ENCODE data around the gene PACSIN3. TPM values are rescaled to one million over a fixed set of nuclear protein-coding genes. Genes with fewer than 3 reads are reported as not detected.
"Not testable (repeated sequence)": the region's sequence is repeated elsewhere in the genome, so short reads cannot be mapped to it uniquely, and the experiment has no call there.

PACSIN3 gene
- total RNA-seq, 1 donor from 2014 or later: 127 TPM

- H3K36me3 ChIP-seq (ENCODE audit: control insufficient read depth in 3 of 3, insufficient read depth in 3 of 3, low read length in 3 of 3): no peaks in the 10 kb centered on the region
- no peaks in the 10 kb centered on the region for H3K9me3 ChIP-seq (ENCODE audit: control insufficient read depth in 3 of 3, low read length in 3 of 3)
- no peak overlapping the region for H3K4me3 ChIP-seq (ENCODE audit: low read length in 3 of 3)
- no peaks in the 10 kb centered on the region for H3K4me1 ChIP-seq (ENCODE audit: control insufficient read depth in 3 of 3, insufficient read depth in 3 of 3, low read length in 3 of 3)
- no peak overlapping the region for H3K9ac ChIP-seq (ENCODE audit: low read depth in 1 of 3, low read length in 3 of 3)
- H3K27me3 ChIP-seq (ENCODE audit: control insufficient read depth in 3 of 3, insufficient read depth in 3 of 3, low read length in 3 of 3): no peaks in the 10 kb centered on the region
- no peak overlapping the region for H3K27ac ChIP-seq (ENCODE audit: low read depth, low read length)
Observed at GRCh38 chr11:47201015-47201414, 14.8 kb upstream of the PACSIN3 start.

- not testable (repeated sequence) for H3K27ac ChIP-seq (ENCODE audit: low read depth, low read length); H3K4me1 ChIP-seq (ENCODE audit: control insufficient read depth in 3 of 3, insufficient read depth in 3 of 3, low read length in 3 of 3); H3K36me3 ChIP-seq (ENCODE audit: control insufficient read depth in 3 of 3, insufficient read depth in 3 of 3, low read length in 3 of 3); H3K9ac ChIP-seq (ENCODE audit: low read depth in 1 of 3, low read length in 3 of 3); H3K4me3 ChIP-seq (ENCODE audit: low read length in 3 of 3); H3K9me3 ChIP-seq (ENCODE audit: control insufficient read depth in 3 of 3, low read length in 3 of 3); H3K27me3 ChIP-seq (ENCODE audit: control insufficient read depth in 3 of 3, insufficient read depth in 3 of 3, low read length in 3 of 3)
Observed at GRCh38 chr11:47198161-47198560, 11.9 kb upstream of the PACSIN3 start.

DNA sequence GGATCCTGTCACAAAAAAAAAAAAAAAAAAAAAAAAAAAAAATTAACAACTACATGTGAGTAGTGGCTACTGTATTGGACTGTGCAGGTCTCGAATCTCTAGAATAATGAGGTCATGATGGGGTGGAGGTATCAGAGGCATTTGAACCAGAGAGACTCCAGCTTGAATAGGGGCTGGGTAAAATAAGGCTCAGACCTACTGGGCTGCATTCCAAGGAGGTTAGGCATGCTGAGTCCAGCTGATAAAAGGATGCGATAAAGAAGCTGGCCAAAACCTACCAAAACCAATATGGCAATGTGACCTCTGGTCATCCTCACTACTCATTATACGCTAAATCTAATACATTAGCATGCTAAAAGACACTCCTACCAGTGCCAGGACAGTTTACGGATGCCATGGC lies 5.9 kb upstream of the PACSIN3 start:
- Histone ChIP-seq H3K36me3 (ENCODE audit: control insufficient read depth in 3 of 3, insufficient read depth in 3 of 3, low read length in 3 of 3) (no peaks in the 10 kb centered on the region), H3K27ac (ENCODE audit: low read depth, low read length) (no peak overlapping the region), H3K4me3 (ENCODE audit: low read length in 3 of 3) (no peak overlapping the region), H3K27me3 (ENCODE audit: control insufficient read depth in 3 of 3, insufficient read depth in 3 of 3, low read length in 3 of 3) (no peaks in the 10 kb centered on the region), H3K9me3 (ENCODE audit: control insufficient read depth in 3 of 3, low read length in 3 of 3) (no peaks in the 10 kb centered on the region), H3K9ac (ENCODE audit: low read depth in 1 of 3, low read length in 3 of 3) (no peak overlapping the region), H3K4me1 (ENCODE audit: control insufficient read depth in 3 of 3, insufficient read depth in 3 of 3, low read length in 3 of 3) (peaks cover 18 to 26% (median 24%) of the 10 kb centered on the region in 3 donors)

GRCh38 chr11:47191137-47191536 lies 4.9 kb upstream of the PACSIN3 start:
- H3K4me3 ChIP-seq (ENCODE audit: low read length in 3 of 3); H3K27me3 ChIP-seq (ENCODE audit: control insufficient read depth in 3 of 3, insufficient read depth in 3 of 3, low read length in 3 of 3); H3K27ac ChIP-seq (ENCODE audit: low read depth, low read length); H3K36me3 ChIP-seq (ENCODE audit: control insufficient read depth in 3 of 3, insufficient read depth in 3 of 3, low read length in 3 of 3); H3K9ac ChIP-seq (ENCODE audit: low read depth in 1 of 3, low read length in 3 of 3); H3K9me3 ChIP-seq (ENCODE audit: control insufficient read depth in 3 of 3, low read length in 3 of 3): not testable (repeated sequence)
- peaks cover 23 to 32% (median 29%) of the 10 kb centered on the region in 3 donors for H3K4me1 ChIP-seq (ENCODE audit: control insufficient read depth in 3 of 3, insufficient read depth in 3 of 3, low read length in 3 of 3)

DNA sequence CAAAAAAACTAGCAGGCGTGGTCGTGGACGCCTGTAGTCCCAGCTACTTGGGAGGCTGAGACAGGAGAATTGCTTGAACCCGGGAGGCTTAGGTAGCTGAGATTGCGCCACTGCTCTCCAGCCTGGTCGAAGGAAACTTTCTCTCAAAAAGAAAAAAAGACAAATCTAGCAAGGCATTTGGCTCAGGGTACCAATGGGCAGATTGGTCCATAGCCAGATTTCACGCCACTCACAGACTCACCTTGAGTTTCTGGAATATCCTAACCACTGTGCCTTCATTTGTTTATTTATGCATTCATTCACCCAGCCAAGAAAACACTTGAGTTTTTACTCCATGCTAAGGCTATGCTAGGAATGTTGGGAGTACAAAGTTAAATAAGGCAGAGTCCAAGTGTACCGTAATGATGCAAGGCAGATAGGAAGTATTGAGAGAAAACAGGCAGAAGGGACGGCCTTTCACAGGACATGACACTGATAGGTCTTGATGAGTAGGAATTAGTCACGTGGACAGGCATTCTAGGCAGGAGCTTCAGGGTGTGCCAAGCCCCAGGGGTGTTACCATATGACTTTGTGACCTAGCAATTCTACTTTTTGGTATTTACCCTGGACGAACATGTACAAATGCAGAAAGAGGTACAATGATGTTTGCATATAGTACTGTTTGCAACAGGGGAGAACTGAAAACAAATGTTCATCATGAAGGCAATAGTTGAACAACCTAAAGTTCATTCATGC lies 3.0 kb upstream of the PACSIN3 start:
- Histone ChIP-seq H3K9ac (ENCODE audit: low read depth in 1 of 3, low read length in 3 of 3) (no peak overlapping the region), H3K9me3 (ENCODE audit: control insufficient read depth in 3 of 3, low read length in 3 of 3) (no peaks in the 10 kb centered on the region), H3K4me1 (ENCODE audit: control insufficient read depth in 3 of 3, insufficient read depth in 3 of 3, low read length in 3 of 3) (peaks cover 31 to 46% (median 32%) of the 10 kb centered on the region in 3 donors), H3K4me3 (ENCODE audit: low read length in 3 of 3) (no peak overlapping the region), H3K36me3 (ENCODE audit: control insufficient read depth in 3 of 3, insufficient read depth in 3 of 3, low read length in 3 of 3) (peaks cover 0 to 6% (median 0%) of the 10 kb centered on the region in 3 donors), H3K27me3 (ENCODE audit: control insufficient read depth in 3 of 3, insufficient read depth in 3 of 3, low read length in 3 of 3) (no peaks in the 10 kb centered on the region), H3K27ac (ENCODE audit: low read depth, low read length) (peak overlapping the region; percentile 99)

DNA sequence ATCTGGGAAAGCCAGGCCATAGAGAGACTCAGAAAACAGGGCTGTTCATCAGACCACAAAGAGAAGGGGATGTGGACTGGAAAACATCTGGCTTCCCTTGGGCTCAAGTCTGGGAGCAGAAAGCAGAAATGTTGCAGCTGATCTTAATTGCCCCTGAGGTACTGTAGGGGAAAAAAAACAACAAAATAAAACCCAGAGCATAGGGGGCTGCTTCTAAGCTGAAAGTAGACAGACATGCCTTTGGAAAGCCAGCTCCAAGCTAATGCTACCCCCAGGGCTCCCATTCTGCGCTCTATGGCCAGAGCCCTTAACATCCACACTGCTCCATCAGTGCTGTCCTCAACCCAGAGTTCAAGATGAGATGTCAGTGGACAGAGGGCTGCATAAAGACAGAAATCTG lies 2.0 kb upstream of the PACSIN3 start:
- no peaks in the 10 kb centered on the region for H3K27me3 ChIP-seq (ENCODE audit: control insufficient read depth in 3 of 3, insufficient read depth in 3 of 3, low read length in 3 of 3)
- peak overlapping the region; percentile 90 to 100 (median 93) for H3K9ac ChIP-seq (ENCODE audit: low read depth in 1 of 3, low read length in 3 of 3)
- peak overlapping the region; percentile 99 for H3K27ac ChIP-seq (ENCODE audit: low read depth, low read length)
- H3K36me3 ChIP-seq (ENCODE audit: control insufficient read depth in 3 of 3, insufficient read depth in 3 of 3, low read length in 3 of 3): peaks cover 0 to 8% (median 2%) of the 10 kb centered on the region in 3 donors
- no peaks in the 10 kb centered on the region for H3K9me3 ChIP-seq (ENCODE audit: control insufficient read depth in 3 of 3, low read length in 3 of 3)
- peak overlapping the region in 2 of 3 donors; percentile 68 to 94 for H3K4me3 ChIP-seq (ENCODE audit: low read length in 3 of 3)
- peaks cover 39 to 50% (median 40%) of the 10 kb centered on the region in 3 donors for H3K4me1 ChIP-seq (ENCODE audit: control insufficient read depth in 3 of 3, insufficient read depth in 3 of 3, low read length in 3 of 3)

DNA sequence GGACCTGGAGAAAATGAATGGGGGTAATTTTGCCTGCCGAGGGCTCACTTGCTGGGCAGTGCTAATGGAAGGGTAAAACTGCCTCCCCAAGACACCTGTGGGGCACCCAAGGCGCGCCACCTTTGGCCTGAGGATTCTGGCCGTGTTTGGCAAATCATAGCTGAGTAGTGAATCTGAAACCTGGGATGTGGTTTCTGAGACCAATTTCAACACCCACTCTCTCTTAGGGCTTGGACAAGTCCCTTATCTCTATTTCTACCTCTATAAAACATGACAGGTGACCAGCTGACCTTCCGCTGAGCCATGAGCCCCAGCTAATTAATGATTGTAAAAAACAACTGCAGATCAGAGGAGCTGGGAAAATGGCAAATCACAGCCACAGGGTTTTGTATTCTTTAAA lies 1.5 kb upstream of the PACSIN3 start:
- Histone ChIP-seq H3K4me1 (ENCODE audit: control insufficient read depth in 3 of 3, insufficient read depth in 3 of 3, low read length in 3 of 3) (peaks cover 41 to 53% (median 42%) of the 10 kb centered on the region in 3 donors), H3K9me3 (ENCODE audit: control insufficient read depth in 3 of 3, low read length in 3 of 3) (no peaks in the 10 kb centered on the region), H3K27ac (ENCODE audit: low read depth, low read length) (peak overlapping the region; percentile 99), H3K4me3 (ENCODE audit: low read length in 3 of 3) (peak overlapping the region; percentile 68 to 94 (median 81)), H3K36me3 (ENCODE audit: control insufficient read depth in 3 of 3, insufficient read depth in 3 of 3, low read length in 3 of 3) (peaks cover 0 to 8% (median 2%) of the 10 kb centered on the region in 3 donors), H3K27me3 (ENCODE audit: control insufficient read depth in 3 of 3, insufficient read depth in 3 of 3, low read length in 3 of 3) (no peaks in the 10 kb centered on the region), H3K9ac (ENCODE audit: low read depth in 1 of 3, low read length in 3 of 3) (peak overlapping the region; percentile 90 to 100 (median 93))

DNA sequence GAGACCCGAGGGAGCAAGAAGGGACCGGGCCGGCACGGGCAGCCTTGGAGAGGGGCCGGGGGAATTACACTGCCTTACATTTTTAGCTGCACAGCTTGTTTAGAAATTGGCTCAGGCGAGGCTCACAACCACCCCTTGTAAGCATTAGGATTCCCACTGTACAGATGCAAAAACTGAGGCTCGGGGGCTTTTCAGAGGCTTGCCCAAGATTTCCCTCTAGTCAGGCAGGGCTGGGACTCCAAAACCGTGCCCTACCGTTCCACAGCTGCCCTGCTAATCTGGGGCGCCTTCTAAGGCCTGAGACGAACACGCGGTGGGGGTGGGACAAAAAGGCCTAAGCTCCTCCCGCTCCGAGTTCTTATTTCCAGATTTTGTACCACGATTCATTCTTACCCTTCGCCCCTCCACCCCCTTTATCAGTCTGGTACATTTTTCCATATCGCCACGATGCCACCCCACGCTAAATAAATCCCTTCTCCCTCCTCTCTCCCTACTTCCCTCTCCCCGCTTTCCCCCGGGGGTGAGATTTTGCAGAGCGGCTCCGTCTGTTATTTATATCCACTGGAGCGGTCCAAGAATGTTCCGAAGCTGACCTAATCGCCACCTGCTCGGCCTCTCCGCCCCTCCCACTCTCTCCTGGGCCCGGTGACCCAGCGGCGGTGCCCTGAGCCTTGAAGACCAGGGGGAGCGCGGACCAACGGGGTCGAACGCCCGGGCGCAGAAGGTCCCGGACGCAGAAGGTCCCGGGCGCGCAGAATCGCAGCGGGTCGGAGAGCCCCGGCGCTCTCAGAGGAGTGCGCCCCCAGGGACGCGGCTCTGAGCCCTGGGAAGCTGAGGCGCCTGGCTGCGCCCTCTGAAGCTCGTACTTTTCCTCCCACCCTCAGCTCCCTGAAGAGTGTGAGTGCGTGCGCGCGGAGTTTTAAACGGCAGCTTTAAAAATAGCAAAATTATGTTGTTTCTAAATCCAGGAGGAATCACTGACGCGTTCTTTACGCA lies 764 bp upstream of the PACSIN3 start:
- H3K36me3 ChIP-seq (ENCODE audit: control insufficient read depth in 3 of 3, insufficient read depth in 3 of 3, low read length in 3 of 3): peaks cover 0 to 15% (median 2%) of the 10 kb centered on the region in 3 donors
- peaks cover 47 to 60% (median 47%) of the 10 kb centered on the region in 3 donors for H3K4me1 ChIP-seq (ENCODE audit: control insufficient read depth in 3 of 3, insufficient read depth in 3 of 3, low read length in 3 of 3)
- H3K9ac ChIP-seq (ENCODE audit: low read depth in 1 of 3, low read length in 3 of 3): peak overlapping the region; percentile 90 to 100 (median 93)

DNA sequence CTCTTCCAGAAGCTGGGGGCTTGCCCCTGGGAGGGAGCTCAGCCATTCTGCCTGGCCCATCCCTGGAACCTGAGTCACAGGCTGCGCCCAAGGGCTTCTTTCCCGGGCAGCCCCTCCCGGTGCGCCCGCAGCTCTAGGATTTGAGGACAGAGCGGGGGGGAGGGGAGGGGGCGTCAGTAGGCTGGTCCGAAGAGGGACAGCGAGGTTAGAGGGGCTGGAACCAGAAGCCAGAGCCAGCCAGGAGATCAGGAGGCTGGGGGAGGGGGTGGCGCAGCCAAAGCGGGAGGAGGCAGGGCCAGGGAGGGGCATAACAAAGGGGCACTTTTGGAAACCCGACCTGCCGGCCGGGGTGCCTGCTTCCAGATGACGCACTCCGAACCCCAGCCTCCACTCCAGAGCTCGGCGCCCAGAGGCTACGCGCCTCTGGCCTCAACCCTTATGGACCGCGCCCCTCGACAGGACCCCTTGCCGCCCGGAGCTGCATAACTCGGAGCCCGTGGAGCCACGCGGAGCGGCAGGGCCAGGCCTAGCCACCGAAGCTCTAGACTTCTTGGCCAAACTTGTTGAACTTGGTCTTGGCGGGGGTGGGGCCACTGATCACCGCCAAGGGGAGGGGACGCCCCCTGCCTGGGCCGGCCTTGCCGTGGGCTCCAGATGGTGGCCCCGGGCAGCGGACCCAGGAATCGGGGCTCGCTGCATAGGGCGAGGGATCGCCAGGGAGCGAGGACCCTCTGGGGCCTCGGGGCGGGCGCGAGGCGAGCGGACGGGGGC lies 744 bp downstream of the PACSIN3 start:
- H3K4me1 ChIP-seq (ENCODE audit: control insufficient read depth in 3 of 3, insufficient read depth in 3 of 3, low read length in 3 of 3): peaks cover 58 to 75% (median 60%) of the 10 kb centered on the region in 3 donors
- peaks cover 10 to 23% (median 10%) of the 10 kb centered on the region in 3 donors for H3K36me3 ChIP-seq (ENCODE audit: control insufficient read depth in 3 of 3, insufficient read depth in 3 of 3, low read length in 3 of 3)
- H3K27me3 ChIP-seq (ENCODE audit: control insufficient read depth in 3 of 3, insufficient read depth in 3 of 3, low read length in 3 of 3): no peaks in the 10 kb centered on the region
- H3K4me3 ChIP-seq (ENCODE audit: low read length in 3 of 3): peak overlapping the region; percentile 81 to 94 (median 82)
- peak overlapping the region; percentile 99 for H3K27ac ChIP-seq (ENCODE audit: low read depth, low read length)
- peak overlapping the region; percentile 81 to 100 (median 97) for H3K9ac ChIP-seq (ENCODE audit: low read depth in 1 of 3, low read length in 3 of 3)
- no peaks in the 10 kb centered on the region for H3K9me3 ChIP-seq (ENCODE audit: control insufficient read depth in 3 of 3, low read length in 3 of 3)

More for the DNA sequence above, 764 bp upstream of the PACSIN3 start:
- peak overlapping the region; percentile 99 for H3K27ac ChIP-seq (ENCODE audit: low read depth, low read length)
- no peaks in the 10 kb centered on the region for H3K27me3 ChIP-seq (ENCODE audit: control insufficient read depth in 3 of 3, insufficient read depth in 3 of 3, low read length in 3 of 3)
- H3K9me3 ChIP-seq (ENCODE audit: control insufficient read depth in 3 of 3, low read length in 3 of 3): no peaks in the 10 kb centered on the region
- H3K4me3 ChIP-seq (ENCODE audit: low read length in 3 of 3): peak overlapping the region; percentile 68 to 94 (median 81)
